NCI-H1105 (cell line): ENCODE results near the gene PLEKHJ1.

Experiments
- DNase-seq: peaks from one replicate; lab custom pipeline; 2025; lab: John Stamatoyannopoulos, UW

PLEKHJ1 gene

DNA sequence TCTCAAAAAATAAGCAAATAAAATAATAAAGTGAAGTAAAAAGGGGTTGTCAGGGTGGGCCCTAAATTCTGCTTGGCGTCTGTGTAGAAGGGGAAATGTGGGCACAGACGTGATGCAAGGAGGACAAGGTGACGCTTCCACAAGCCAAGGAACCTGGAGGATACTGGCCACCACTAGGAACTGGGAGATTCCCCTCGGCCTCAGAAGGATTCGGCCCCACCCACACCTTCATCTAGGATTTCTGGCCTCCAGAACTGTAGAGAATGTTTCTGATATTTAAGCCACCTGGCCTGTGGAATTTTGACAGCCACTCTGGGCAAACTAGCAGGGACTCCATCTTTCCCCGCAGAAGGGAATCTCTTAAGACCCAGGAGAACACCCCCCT, 1.1 kb downstream of the PLEKHJ1 start:
- no peak for DNase-seq

DNA sequence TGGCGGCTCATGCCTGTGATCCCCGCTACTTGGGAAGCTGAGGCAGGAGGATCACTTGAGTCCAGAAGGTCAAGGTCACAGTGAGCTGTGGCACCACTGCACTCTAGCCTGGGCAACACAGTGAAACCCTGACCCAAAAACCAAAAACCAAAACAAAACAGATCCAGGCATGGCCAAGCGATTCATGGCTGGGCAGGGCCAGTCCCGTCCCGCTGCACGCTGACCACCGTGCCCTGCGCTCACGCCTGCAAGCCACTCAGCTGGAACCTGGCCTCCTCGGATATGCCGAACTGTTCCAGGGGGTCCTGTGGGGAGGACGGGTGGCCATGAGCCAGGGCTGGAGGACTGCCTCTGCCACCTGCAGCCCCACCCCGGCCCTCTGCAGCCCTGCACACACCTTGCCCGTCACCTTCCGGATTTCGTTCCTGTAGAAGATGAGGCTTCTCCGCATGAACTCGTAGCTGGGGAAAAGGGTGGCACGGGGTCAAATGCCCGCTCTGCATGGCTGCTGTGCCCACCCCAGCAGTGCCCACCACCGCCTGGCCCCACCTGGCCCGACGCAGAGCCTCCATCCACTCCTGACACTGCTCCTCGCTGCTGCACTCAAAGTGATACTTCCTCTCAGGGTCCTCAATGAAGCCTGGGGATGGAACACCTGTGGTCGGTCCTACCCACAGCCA, 2.4 kb downstream of the PLEKHJ1 start:
- DNase-seq = no peak

DNA sequence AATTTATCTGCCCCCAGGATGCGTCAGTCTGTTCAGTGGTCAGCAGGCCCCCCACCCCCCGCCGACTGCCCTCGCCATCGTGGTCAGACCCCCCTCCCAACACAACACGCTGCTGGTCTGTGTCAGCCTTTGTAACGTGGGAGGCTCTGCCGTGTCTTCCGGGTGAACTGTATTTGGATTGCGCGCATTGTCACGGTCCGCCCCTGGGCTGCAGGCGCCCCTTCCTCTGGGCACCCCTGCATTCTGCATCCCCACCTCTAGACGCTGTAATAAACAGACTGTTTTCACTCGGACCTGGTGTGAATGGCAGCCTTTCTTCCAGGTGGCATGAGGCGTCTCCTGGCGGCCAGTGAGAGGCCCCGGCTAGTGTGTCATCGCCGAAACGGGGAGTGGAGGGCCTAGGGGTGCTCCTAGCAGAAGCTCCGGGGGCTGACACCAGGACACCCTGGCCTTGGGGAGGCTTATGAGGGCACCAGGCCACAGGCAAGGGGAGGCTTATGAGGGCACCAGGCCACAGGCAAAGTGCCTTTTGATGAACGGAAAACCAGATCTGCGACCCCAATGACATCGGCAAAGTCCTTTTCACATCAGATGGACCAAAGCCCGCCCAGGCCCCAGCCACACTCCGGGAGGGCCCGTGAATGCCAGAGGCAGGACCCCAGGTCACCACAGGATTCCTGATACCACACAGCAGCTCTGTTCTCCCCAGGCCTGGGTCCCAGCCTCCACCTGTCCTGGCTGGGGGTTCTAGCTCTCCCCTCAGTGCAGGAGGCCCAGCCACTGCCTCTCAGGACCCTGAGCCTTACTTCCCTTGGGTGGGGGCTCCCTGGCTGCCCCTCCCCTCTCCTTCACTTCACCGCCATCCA, 3.6 kb downstream of the PLEKHJ1 start:
- no peak for DNase-seq

- no peak for DNase-seq
Measured at GRCh38 chr19:2231621-2232221, 4.4 kb downstream of the PLEKHJ1 start.

DNA sequence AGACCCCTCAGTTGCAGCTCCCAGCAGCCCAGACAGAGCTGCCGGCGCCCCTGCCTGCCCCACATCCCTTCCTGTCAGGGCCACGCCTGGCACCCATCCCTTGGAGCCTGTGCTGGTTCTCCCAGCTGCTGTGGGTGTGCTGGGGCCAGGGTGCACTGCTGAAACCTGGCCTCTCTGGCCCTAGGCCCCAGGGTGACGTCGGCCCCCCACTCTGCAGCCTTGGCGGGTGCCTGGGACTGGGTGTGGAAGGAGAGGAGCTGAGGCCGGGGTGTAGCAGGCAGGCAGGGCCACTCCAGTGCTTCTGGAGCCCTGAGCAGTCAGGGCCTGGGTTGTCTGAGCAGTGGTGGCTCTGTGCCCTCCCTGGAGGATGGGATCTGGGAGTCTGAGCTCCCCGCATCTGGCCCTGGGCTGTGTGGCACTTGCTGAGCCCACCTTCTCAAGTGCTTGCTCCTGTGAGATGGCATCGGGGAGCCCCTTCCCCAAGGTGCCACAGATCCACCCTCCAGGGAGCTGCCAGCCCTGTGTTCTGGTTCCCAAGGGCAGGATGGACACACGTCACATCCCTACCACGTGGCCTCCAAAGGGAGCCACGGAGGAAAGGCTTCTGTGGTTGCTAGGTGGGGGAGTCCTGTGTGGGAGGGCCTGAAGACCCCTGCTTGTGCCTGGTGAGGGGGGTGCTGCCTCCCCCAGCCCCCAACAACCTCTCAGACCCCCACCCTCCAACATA, 5.2 kb downstream of the PLEKHJ1 start:
- no peak for DNase-seq

DNA sequence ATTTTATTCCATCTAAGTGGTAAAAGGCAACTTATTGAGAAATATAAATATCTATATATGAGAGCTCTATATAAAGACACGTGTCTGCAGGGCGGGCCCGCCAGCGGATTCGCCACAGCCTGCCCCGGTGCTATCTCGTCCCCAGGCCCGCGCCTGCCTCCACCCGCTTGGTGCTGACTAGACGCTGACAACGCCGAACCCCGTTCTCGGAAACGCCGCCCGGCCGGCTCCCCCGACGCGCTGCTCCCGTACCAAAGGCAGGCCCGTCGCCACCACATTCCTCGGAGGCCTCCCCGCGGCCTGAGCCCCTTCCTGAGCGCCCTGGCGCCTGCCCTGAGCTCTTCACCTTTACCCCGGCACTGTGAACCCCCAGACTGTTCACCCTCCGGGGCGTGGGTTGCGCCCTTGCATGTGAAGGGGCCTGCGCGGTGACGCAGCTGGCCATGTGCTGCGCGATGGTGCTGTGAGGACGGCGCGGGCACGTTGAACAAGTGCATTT, 6.0 kb downstream of the PLEKHJ1 start:
- no peak for DNase-seq

DNA sequence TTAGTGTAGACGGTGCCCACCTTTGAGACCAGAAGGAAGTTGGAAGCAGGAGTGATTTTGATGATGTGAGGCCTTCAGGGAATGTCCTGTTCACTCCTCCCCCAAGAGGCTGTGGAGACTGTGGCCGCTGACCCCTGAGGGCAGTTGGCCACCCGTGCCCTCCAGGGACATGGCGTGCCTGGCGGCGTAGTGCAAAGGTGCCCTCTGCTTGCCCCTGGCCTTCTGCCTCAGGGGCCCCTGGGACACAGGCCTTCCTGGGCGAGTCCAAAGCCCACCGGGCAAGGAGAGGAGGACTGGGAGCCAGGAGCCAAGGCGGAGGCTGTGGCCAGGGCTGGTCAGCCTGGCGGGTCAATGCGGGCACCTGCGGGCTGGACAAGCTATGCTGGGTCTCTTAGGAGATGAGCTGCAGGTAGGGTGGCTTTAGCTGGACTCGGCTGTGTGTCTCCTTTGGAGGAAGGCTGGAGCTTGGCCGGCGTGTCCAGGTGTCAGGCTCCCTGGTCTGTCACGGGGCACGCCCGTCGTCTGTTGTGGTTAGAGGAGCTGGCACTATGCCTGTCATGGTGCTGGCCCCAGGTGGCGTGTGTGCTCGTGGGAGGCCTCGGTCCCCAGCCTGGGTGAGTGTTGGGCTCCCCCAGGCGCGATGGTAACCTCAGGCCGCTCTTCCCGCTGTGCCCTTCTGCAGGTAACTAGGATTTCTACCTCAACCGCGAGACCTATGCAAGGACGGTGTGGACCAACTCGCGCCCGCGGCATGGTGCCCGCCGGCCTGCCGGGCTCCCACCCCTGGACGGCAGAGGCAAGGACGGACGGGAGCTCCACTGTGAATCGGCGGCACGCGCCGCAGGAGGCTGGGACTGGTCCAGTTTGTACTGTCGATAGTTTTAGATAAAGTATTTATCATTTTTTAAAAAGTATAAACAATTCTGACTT, 6.8 kb downstream of the PLEKHJ1 start:
- DNase-seq = no peak

GRCh38 chr19:2228157-2229030, 7.7 kb downstream of the PLEKHJ1 start:
- no peak for DNase-seq

DNA sequence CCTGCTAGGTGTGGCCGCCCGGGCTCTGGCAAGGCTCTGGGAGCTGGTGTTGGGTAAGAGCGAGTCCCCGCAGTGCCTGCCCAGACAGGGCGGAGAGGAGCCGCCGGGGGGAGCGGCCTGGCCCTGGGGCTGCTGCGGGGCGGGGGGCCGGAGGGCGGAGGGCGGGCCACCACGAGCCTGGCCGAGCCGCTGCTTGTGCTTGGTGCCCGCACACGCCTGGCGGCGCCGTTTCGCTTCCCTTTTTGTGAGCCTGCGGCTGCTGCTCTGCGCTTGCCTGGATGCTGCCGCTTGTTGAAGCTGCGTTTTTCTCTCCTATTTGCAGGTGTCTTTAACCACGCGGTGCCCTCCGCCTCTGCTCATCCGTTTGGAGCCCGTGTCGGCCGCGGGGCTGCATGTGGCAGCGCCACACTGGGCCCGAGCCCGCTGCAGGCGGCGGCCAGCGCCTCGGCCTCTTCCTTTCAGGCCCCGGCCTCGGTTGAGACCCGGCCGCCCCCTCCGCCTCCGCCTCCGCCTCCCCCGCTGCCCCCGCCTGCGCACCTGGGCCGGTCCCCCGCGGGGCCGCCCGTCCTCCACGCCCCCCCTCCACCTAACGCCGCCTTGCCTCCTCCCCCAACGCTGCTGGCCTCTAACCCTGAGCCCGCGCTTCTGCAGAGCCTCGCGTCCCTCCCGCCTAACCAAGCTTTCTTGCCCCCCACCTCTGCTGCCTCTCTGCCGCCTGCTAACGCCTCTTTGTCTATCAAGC, 8.5 kb downstream of the PLEKHJ1 start:
- no peak for DNase-seq

DNA sequence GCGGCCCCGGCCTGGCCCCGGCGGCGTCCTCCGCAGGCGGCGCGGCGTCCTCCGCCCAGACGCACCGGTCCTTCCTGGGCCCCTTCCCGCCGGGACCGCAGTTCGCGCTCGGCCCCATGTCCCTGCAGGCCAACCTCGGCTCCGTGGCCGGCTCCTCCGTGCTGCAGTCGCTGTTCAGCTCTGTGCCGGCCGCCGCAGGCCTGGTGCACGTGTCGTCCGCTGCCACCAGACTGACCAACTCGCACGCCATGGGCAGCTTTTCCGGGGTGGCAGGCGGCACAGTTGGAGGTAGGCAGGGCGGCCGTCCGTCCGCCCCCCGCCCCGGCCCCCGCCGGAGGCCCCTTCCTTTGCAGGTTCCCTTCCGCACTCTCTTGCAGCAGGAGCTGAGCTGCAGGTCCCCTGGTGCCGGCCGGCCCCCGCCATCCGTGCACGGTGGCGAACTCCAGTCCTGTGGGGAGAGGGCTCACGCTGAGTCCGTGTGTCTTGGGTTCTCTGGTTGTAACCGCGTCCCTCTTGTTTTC, 9.2 kb downstream of the PLEKHJ1 start:
- DNase-seq = no peak

DNA sequence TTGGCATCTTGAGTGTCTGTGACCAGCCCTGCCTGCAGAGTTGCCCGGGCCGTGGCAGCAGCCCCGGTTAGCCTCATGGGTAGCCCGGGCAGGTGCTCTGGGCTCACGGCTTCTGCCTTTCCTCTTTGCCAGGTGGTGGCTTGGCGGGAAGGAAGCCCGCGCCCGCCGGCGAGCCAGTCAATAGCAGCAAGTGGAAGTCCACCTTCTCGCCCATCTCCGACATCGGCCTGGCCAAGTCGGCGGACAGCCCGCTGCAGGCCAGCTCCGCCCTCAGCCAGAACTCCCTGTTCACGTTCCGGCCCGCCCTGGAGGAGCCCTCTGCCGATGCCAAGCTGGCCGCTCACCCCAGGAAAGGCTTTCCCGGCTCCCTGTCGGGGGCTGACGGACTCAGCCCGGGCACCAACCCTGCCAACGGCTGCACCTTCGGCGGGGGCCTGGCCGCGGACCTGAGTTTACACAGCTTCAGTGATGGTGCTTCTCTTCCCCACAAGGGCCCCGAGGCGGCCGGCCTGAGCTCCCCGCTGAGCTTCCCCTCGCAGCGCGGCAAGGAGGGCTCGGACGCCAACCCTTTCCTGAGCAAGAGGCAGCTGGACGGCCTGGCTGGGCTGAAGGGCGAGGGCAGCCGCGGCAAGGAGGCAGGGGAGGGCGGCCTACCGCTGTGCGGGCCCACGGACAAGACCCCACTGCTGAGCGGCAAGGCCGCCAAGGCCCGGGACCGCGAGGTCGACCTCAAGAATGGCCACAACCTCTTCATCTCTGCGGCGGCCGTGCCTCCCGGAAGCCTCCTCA, 9.9 kb downstream of the PLEKHJ1 start:
- DNase-seq = no peak

DNA sequence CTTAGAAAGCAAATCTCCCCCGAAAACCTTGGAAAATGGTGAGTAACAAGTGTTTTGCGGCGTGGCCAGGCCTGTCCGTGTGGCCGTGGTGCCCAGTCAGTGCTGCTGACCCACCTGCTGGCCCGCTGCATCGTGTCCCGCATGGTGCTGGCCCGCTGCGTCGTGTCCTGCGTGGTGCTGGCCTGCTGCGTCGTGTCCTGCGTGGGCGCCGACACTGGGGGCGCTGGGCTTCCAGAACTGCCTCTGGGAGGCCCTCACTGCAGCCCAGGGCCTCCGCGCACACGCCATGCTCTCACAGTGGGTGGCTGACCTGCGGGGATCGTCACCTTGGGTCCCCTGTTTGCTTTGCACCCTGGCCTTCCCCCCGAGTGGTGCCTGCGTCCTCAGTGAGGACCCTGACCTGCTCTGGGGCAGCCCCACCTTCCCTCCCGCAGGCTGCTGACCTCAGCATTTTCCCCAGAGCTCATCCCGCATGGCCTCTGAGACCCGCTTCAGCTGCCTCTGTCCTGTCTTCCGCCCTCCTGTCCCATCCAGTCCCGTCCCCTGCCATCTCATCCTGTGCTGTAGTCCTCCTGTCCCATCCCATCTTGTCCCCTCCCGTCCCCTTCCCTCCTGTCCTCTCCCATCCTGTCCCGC, 10.6 kb downstream of the PLEKHJ1 start:
- no peak for DNase-seq

DNA sequence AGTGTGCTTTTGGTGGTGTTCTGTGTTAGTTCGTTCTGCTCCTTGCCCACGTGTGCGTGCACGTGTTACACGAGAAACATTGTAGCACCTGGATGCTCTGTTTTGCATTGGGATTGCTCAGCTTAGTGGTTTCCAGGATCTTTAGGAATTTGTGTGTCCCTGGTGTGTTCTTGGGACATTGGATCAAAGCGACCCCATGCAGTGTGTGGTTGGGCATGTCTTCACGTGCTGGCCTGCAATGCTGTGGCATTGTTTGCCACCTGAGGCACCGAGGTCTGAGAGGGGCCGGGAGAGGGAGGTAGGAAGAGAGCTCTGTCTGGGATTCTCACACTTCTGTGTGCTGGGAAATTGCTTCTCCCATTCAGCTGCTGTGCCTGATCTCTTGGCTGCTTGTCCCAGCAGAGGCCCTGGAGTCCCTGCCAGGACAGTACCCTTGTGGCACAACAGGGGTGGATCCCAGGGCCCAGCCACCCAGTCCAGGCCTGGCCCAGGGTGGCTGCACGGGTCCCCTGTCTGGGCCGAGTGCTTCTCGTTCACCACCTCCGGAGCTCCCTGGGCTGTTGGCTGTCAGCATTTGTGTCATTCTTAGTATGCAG, 11.3 kb downstream of the PLEKHJ1 start:
- DNase-seq = no peak

GRCh38 chr19:2223959-2224358, 12.2 kb downstream of the PLEKHJ1 start:
- DNase-seq = no peak

DNA sequence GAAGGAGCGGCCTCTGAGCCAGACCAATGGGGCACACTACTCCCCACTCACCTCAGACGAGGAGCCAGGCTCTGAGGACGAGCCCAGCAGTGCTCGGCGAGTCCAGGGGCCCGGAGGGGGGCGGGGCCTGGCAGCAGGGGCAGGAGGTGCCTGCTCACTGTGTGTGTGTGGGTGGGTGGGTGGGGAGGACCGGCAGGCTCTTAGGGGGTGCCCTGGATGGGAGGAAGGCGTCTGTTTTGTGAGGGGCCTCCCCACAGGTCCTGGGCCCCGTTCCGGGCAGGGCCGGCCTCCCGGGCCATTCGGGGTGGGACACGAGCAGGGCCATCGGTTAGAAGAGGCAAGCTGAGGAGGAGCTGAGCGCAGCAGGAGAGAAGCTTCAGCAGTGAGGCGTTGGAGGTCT, 12.7 kb downstream of the PLEKHJ1 start:
- DNase-seq = no peak

- no peak for DNase-seq
Measured at GRCh38 chr19:2221918-2222317, 14.2 kb downstream of the PLEKHJ1 start.

DNA sequence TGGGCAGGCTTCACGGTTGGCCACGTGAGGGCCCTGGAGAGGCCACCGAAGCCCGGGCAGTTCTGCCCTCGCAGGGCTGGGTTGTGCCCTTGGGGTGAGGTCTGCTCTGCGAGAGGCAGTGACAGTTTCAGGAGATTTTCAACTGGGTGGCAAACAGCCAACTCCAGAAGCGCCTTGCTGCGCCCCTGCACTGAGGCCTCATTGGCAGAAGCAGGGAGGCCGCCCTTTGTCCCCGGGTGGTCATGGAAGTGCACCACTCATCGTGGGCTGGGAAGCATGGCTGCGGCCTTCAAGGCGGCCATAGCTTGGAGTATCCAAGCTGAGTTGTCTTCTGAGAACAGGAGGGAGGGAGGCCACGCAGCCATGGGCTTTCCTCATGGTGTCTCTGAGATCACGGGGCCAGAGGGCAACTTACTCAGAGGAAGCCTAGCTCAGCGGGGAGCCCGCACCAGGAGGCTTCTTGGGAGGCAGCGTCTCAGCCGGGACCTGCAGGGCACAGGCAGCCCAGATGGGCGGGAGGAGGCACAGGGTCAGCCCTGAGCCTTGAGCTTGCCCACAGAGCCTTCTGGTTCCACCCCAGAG, 14.8 kb downstream of the PLEKHJ1 start:
- no peak for DNase-seq
